HL-60 (cell line): ENCODE results near the gene PCSK2.
"Not testable (repeated sequence)": the region's sequence is repeated elsewhere in the genome, so short reads cannot be mapped to it uniquely, and the experiment has no call there.

Experiments used
- CTCF ChIP-seq: IDR thresholded peaks from one replicate; pipeline ENCODE4 v1.5.1; 2011; ENCODE audit warnings: low read length, control low read depth, inconsistent platforms; ENCODE audit not compliant: insufficient read depth
- GABPA ChIP-seq: IDR thresholded peaks from 2 replicates; pipeline ENCODE4 v1.6.1; 2012; ENCODE audit warnings: low read depth
- POLR2AphosphoS5 ChIP-seq: IDR thresholded peaks from 2 replicates; pipeline ENCODE4 v1.6.1; 2012; ENCODE audit warnings: low read depth
- TF ChIP-seq, protein P1 (sequence below): IDR thresholded peaks from 2 replicates; pipeline ENCODE4 v1.6.1; 2012; ENCODE audit warnings: low read depth; ENCODE audit not compliant: insufficient replicate concordance

DNA sequence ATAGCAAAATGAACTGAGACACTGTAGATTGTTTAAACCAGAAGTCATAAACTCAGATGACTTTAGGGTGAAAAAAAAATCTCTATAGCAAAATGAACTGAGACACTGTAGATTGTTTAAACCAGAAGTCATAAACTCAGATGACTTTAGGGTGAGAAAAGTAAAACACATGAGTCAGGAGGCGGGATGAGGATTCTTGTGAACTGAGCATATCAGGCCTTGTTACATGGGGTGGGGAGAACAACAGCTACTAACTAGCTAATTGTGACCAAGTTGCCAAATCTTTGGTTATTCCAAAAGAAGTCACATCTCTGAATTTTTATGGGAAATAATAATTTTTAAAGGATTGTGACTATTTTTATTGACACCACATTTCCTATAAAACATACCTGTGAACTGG, 7.0 kb upstream of the PCSK2 start:
- TF ChIP-seq CTCF, POLR2AphosphoS5, GABPA: not testable (repeated sequence)
- TF ChIP-seq, protein P1, sequence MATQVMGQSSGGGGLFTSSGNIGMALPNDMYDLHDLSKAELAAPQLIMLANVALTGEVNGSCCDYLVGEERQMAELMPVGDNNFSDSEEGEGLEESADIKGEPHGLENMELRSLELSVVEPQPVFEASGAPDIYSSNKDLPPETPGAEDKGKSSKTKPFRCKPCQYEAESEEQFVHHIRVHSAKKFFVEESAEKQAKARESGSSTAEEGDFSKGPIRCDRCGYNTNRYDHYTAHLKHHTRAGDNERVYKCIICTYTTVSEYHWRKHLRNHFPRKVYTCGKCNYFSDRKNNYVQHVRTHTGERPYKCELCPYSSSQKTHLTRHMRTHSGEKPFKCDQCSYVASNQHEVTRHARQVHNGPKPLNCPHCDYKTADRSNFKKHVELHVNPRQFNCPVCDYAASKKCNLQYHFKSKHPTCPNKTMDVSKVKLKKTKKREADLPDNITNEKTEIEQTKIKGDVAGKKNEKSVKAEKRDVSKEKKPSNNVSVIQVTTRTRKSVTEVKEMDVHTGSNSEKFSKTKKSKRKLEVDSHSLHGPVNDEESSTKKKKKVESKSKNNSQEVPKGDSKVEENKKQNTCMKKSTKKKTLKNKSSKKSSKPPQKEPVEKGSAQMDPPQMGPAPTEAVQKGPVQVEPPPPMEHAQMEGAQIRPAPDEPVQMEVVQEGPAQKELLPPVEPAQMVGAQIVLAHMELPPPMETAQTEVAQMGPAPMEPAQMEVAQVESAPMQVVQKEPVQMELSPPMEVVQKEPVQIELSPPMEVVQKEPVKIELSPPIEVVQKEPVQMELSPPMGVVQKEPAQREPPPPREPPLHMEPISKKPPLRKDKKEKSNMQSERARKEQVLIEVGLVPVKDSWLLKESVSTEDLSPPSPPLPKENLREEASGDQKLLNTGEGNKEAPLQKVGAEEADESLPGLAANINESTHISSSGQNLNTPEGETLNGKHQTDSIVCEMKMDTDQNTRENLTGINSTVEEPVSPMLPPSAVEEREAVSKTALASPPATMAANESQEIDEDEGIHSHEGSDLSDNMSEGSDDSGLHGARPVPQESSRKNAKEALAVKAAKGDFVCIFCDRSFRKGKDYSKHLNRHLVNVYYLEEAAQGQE = not testable (repeated sequence)
